ENCODE results near the gene PPP1R13B.

PPP1R13B gene

GRCh38 chr14:103775506-103775905, 71.9 kb downstream of the PPP1R13B start:
- DNase-seq (ENCODE audit: low read depth): no peak

GRCh38 chr14:103773521-103773920, 73.9 kb downstream of the PPP1R13B start:
- DNase-seq (ENCODE audit: low read depth): no peak

GRCh38 chr14:103772078-103772712, 75.2 kb downstream of the PPP1R13B start:
- no peak for DNase-seq (ENCODE audit: low read depth)

- no peak for DNase-seq (ENCODE audit: low read depth)
These were observed 76.5 kb downstream of the PPP1R13B start for GRCh38 chr14:103770902-103771301.

- DNase-seq (ENCODE audit: low read depth): no peak
These were observed 76.9 kb downstream of the PPP1R13B start for GRCh38 chr14:103770500-103770899.

- DNase-seq (ENCODE audit: low read depth): no peak
These were observed 80.0 kb downstream of the PPP1R13B start for GRCh38 chr14:103767336-103767894.

GRCh38 chr14:103765526-103765925, 81.8 kb downstream of the PPP1R13B start:
- DNase-seq (ENCODE audit: low read depth): no peak

GRCh38 chr14:103763730-103764488, 83.5 kb downstream of the PPP1R13B start:
- DNase-seq (ENCODE audit: low read depth): no peak

GRCh38 chr14:103762541-103762940, 84.8 kb downstream of the PPP1R13B start:
- no peak for DNase-seq (ENCODE audit: low read depth)

- DNase-seq (ENCODE audit: low read depth): no peak
These were observed 85.3 kb downstream of the PPP1R13B start for GRCh38 chr14:103762036-103762435.

GRCh38 chr14:103758059-103758776, 89.2 kb downstream of the PPP1R13B start:
- no peak for DNase-seq (ENCODE audit: low read depth)

GRCh38 chr14:103755060-103755459, 92.3 kb downstream of the PPP1R13B start:
- DNase-seq (ENCODE audit: low read depth): no peak

- DNase-seq (ENCODE audit: low read depth): no peak
These were observed 93.6 kb downstream of the PPP1R13B start for GRCh38 chr14:103753774-103754173.

GRCh38 chr14:103749860-103750259, 97.5 kb downstream of the PPP1R13B start:
- no peak for DNase-seq (ENCODE audit: low read depth)

- DNase-seq (ENCODE audit: low read depth): no peak
These were observed 97.9 kb downstream of the PPP1R13B start for GRCh38 chr14:103749452-103749851.

- no peak for DNase-seq (ENCODE audit: low read depth)
These were observed 98.9 kb downstream of the PPP1R13B start for GRCh38 chr14:103748534-103748857.

GRCh38 chr14:103746701-103747100, 100.7 kb downstream of the PPP1R13B start:
- no peak for DNase-seq (ENCODE audit: low read depth)

- DNase-seq (ENCODE audit: low read depth): no peak
These were observed 102.0 kb downstream of the PPP1R13B start for GRCh38 chr14:103745424-103745823.

- no peak for DNase-seq (ENCODE audit: low read depth)
These were observed 102.6 kb downstream of the PPP1R13B start for GRCh38 chr14:103744621-103745395.

- DNase-seq (ENCODE audit: low read depth): no peak
These were observed 103.7 kb downstream of the PPP1R13B start for GRCh38 chr14:103743691-103744090.

- no peak for DNase-seq (ENCODE audit: low read depth)
These were observed 104.7 kb downstream of the PPP1R13B start for GRCh38 chr14:103742499-103743255.
